IMR-90 (cell line): ENCODE data around the gene KIR2DL4. TPM values are rescaled to one million over a fixed set of nuclear protein-coding genes. Genes with fewer than 3 reads are reported as not detected.
"Not testable (repeated sequence)": the region's sequence is repeated elsewhere in the genome, so short reads cannot be mapped to it uniquely, and the experiment has no call there.

Source experiments
- ATAC-seq: fragments of 200-7000 bp; cut with Tn5 transposase; 2 replicates; pipeline ENCODE4 v1.9.1; 2020; ENCODE audit warnings: low read depth, mild to moderate bottlenecking, moderate library complexity
- BruUV-seq: library from RNA; stranded (reverse); fragments of 400-500 nt; replicated peaks from 2 replicates; lab custom pipeline; 2021; lab: Mats Ljungman, UMichigan
- CTCF ChIA-PET: fragments of 300-600 bp; formaldehyde crosslinking; extraction: SDS; loops from one replicate; lab custom pipeline; 2021; ENCODE audit warnings: antibody characterized with exemption; lab: Yijun Ruan, JAX
- POLR2A ChIA-PET: fragments of 300-600 bp; sonication (Branson Sonifier 250); formaldehyde crosslinking; loops from one replicate; lab custom pipeline; 2022; ENCODE audit warnings: antibody characterized with exemption; ENCODE audit not compliant: unreplicated experiment; lab: Charles Lee
- DNase-seq: peaks from one replicate; pipeline ENCODE4 v3.0.0; 2013
- H2AFZ ChIP-seq: replicated peaks from 2 replicates; pipeline ENCODE3; 2013; ENCODE audit warnings: low read length, mild to moderate bottlenecking; ENCODE audit not compliant: poor library complexity
- H2AK5ac ChIP-seq: 2 replicates; pipeline ENCODE4 v1.6.1; 2013; ENCODE audit warnings: low read depth, low read length, inconsistent platforms
- H2AK9ac ChIP-seq: replicated peaks from 2 replicates; pipeline ENCODE3; 2013; ENCODE audit warnings: mild to moderate bottlenecking, low read depth, low read length, moderate library complexity; ENCODE audit not compliant: poor library complexity
- H2BK120ac ChIP-seq: 2 replicates; pipeline ENCODE4 v1.6.1; 2013; ENCODE audit warnings: low read depth, low read length, inconsistent platforms
- H2BK15ac ChIP-seq: 3 replicates; pipeline ENCODE4 v1.6.1; 2013; ENCODE audit warnings: low read depth, low read length, inconsistent platforms
- H2BK20ac ChIP-seq: 2 replicates; pipeline ENCODE4 v1.6.1; 2013; ENCODE audit warnings: low read depth, mild to moderate bottlenecking, inconsistent platforms, low read length, moderate library complexity
- H2BK5ac ChIP-seq: 2 replicates; pipeline ENCODE4 v1.6.1; 2013; ENCODE audit warnings: mild to moderate bottlenecking, low read depth, low read length, inconsistent platforms; ENCODE audit not compliant: poor library complexity, severe bottlenecking
- H3K14ac ChIP-seq: replicated peaks from 2 replicates; pipeline ENCODE4 v1.6.1; 2013; ENCODE audit warnings: low read depth, low read length, inconsistent platforms
- H3K18ac ChIP-seq: 2 replicates; pipeline ENCODE4 v1.6.1; 2013; ENCODE audit warnings: low read depth, low read length, control low read depth
- H3K23ac ChIP-seq: 2 replicates; pipeline ENCODE4 v1.6.1; 2013; ENCODE audit warnings: low read depth, low read length, inconsistent platforms
- H3K27ac ChIP-seq: 2 replicates; pipeline ENCODE4 v1.5.1; 2013; ENCODE audit warnings: mild to moderate bottlenecking, control low read depth, low read length; ENCODE audit not compliant: insufficient read depth
- H3K27me3 ChIP-seq: 2 replicates; pipeline ENCODE4 v1.6.1; 2013; ENCODE audit warnings: low read length; ENCODE audit not compliant: control insufficient read depth, insufficient read depth
- H3K36me3 ChIP-seq: 2 replicates; pipeline ENCODE4 v1.6.1; 2013; ENCODE audit warnings: low read length, mixed read lengths; ENCODE audit not compliant: control insufficient read depth, insufficient read depth
- H3K4ac ChIP-seq: 2 replicates; pipeline ENCODE4 v1.6.1; 2013; ENCODE audit warnings: low read depth, low read length, inconsistent platforms
- H3K4me1 ChIP-seq: 2 replicates; pipeline ENCODE4 v1.6.1; 2013; ENCODE audit warnings: low read length, mixed read lengths; ENCODE audit not compliant: control insufficient read depth, insufficient read depth
- H3K4me2 ChIP-seq: 2 replicates; pipeline ENCODE4 v1.6.1; 2013; ENCODE audit warnings: low read depth, mild to moderate bottlenecking, control low read depth, low read length, moderate library complexity
- H3K4me3 ChIP-seq: 2 replicates; pipeline ENCODE4 v1.5.1; 2013; ENCODE audit warnings: low read depth, mild to moderate bottlenecking, control low read depth, low read length, moderate library complexity; ENCODE audit not compliant: insufficient read depth
- H3K56ac ChIP-seq: 2 replicates; pipeline ENCODE4 v1.6.1; 2013; ENCODE audit warnings: low read length, inconsistent platforms; ENCODE audit not compliant: insufficient read depth; ENCODE audit errors: extremely low read depth
- H3K79me1 ChIP-seq, 2 experiments: 2 replicates each; pipeline ENCODE4 v1.6.1; 2013; ENCODE audit warnings: low read length in 2 of 2, inconsistent platforms in 1 of 2, low read depth in 1 of 2
- H3K9ac ChIP-seq: 2 replicates; pipeline ENCODE4 v1.6.1; 2013; ENCODE audit warnings: low read depth, low read length, control low read depth
- H3K9me1 ChIP-seq: 2 replicates; pipeline ENCODE4 v1.6.1; 2013; ENCODE audit warnings: low read length, inconsistent platforms; ENCODE audit not compliant: insufficient read depth
- H3K9me3 ChIP-seq: 2 replicates; pipeline ENCODE4 v1.6.1; 2013; ENCODE audit warnings: low read length; ENCODE audit not compliant: control insufficient read depth, insufficient read depth
- H4K20me1 ChIP-seq: 2 replicates; pipeline ENCODE4 v1.6.1; 2013; ENCODE audit warnings: low read length, inconsistent platforms; ENCODE audit not compliant: insufficient read depth
- H4K5ac ChIP-seq: 2 replicates; pipeline ENCODE4 v1.6.1; 2013; ENCODE audit warnings: mild to moderate bottlenecking, low read depth, low read length, control low read depth
- H4K8ac ChIP-seq, 2 experiments: 2 replicates each; pipeline ENCODE4 v1.6.1; 2013; ENCODE audit warnings: low read depth in 2 of 2, low read length in 2 of 2, control low read depth in 1 of 2, inconsistent platforms in 1 of 2
- H4K91ac ChIP-seq: 2 replicates; pipeline ENCODE4 v1.6.1; 2013; ENCODE audit warnings: low read depth, low read length, inconsistent platforms; ENCODE audit not compliant: insufficient read depth
- WGBS, 2 experiments: methylation state at CpG; one replicate each; pipeline versions ENCODE4 v1.1.5 to v1.1.7; 2013; ENCODE audit warnings: missing lambda C conversion rate in 2 of 2; ENCODE audit not compliant: insufficient read length in 1 of 2; ENCODE audit errors: extremely low coverage in 2 of 2; 5-methylcytosine and 5-hydroxymethylcytosine counted together
- dilution Hi-C: fragments of 300-500 bp; cut with HindIII; formaldehyde crosslinking; loops from one replicate; pipeline ENCODE4 v1.14.3; 2018; ENCODE audit warnings: low sequenced_read_pairs; ENCODE audit not compliant: unreplicated experiment
- in situ Hi-C: fragments of 300-500 bp; cut with MboI; formaldehyde crosslinking; loops from 3 replicates; pipeline ENCODE4 v1.14.3; 2019; ENCODE audit warnings: low sequenced_read_pairs, inconsistent platforms, mixed read lengths
- intact Hi-C: fragments of 100-400 bp; cut with micrococcal nuclease; formaldehyde crosslinking; loops from 2 replicates; pipeline ENCODE4 v1.10.0; 2022
- polyA plus RNA-seq, 3 experiments: library from polyadenylated mRNA; depleted of rRNA; stranded (reverse); fragments of >200 nt; gene quantifications; 2 replicates each; pipeline ENCODE4 v1.2.3, GENCODE V29; 2012; ENCODE audit warnings: low replicate concordance in 1 of 3
- total RNA-seq: library from RNA; depleted of rRNA; stranded (reverse); fragments of >200 nt; gene quantifications from 2 replicates; pipeline ENCODE4 v1.2.3, GENCODE V29; 2012

The KIR2DL4 gene
- total and polyA plus RNA-seq, 2 of the 4 experiments (the other 2 are of a cell fraction) = not detected

- H4K91ac ChIP-seq, H2BK20ac ChIP-seq, H3K36me3 ChIP-seq, ATAC-seq, dilution Hi-C loops, H3K18ac ChIP-seq, in situ Hi-C loops, H2AK5ac ChIP-seq, H3K4me1 ChIP-seq, H3K4me2 ChIP-seq, H2BK15ac ChIP-seq, H3K27ac ChIP-seq, H3K23ac ChIP-seq, H2AK9ac ChIP-seq, H3K14ac ChIP-seq, H3K79me1 ChIP-seq, H2BK5ac ChIP-seq, DNase-seq, H3K9ac ChIP-seq, BruUV-seq, H3K4ac ChIP-seq, H3K9me1 ChIP-seq, H2AFZ ChIP-seq, intact Hi-C loops, H2BK120ac ChIP-seq, H4K5ac ChIP-seq, H4K20me1 ChIP-seq, H3K27me3 ChIP-seq, H3K56ac ChIP-seq, H3K4me3 ChIP-seq, POLR2A ChIA-PET, CTCF ChIA-PET, H4K8ac ChIP-seq: not testable (repeated sequence)
- peaks cover 33% of the 10 kb centered on the region for H3K9me3 ChIP-seq
- 85% methylated on average over 4 of the region's 16 CpGs; no CpG with 5 or more reads in 1 of the 2 experiments for WGBS, 2 experiments
These were observed 46.7 kb downstream of the KIR2DL4 start, which contains the start of gene KIR3DL2 for GRCh38 chr19:54850061-54850640. Gene KIR3DL2, plus strand, starts transcription at chr19:54850443. Its CDS starts 33 bp downstream, at chr19:54850476.
